ENCODE data around the gene PARP15. TPM values are rescaled to one million over a fixed set of nuclear protein-coding genes. Genes with fewer than 3 reads are reported as not detected.

The PARP15 gene
- total RNA-seq, 1 donor from 2014 or later = 0.09 TPM

DNA sequence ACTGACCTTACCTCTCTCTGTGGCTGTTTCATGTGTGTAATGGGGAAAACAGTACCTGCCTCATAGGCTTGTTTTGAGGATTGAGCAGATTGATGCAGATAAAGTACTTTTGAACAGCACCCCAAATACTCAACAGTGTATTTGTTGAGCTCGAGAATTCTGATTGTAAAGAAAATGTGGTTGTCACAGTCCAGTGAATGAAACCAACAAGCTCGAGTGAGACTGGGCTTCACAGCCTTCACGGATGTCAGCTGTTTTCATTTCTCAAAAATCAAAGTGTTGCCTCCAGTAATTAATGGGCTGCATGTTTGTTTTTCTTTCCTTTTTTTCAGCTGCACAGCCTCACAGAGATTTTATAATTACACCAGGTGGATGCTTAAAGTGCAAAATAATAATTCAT lies 43.7 kb downstream of the PARP15 start:
- Histone ChIP-seq H3K79me2 (ENCODE audit: insufficient read depth, low read length) (no peaks in the 10 kb centered on the region), H3K36me3 (ENCODE audit: insufficient read depth, low read length) (no peaks in the 10 kb centered on the region), H4K20me1 (ENCODE audit: insufficient read depth, low read length) (no peaks in the 10 kb centered on the region), H3K4me2 (ENCODE audit: low read length) (no peak overlapping the region), H3K27ac (ENCODE audit: low read depth, low read length) (no peak overlapping the region), H3K4me1 (ENCODE audit: insufficient read depth, low read length) (no peaks in the 10 kb centered on the region), H3K4me3 (ENCODE audit: insufficient read depth, low read depth, low read length) (no peak overlapping the region), H3K9ac (ENCODE audit: low read length) (no peak overlapping the region), H3K9me3 (ENCODE audit: insufficient read depth, low read depth, low read length) (peaks cover 3% of the 10 kb centered on the region), H3K27me3 (ENCODE audit: insufficient read depth, low read length) (peaks cover 25% of the 10 kb centered on the region), H2AFZ (ENCODE audit: low read depth, low read length) (no peak overlapping the region)
- DNase-seq (ENCODE audit: low read depth) = no peak
- FAIRE-seq = no peak
- H3K9me3 Mint-ChIP-seq (ENCODE audit: unreplicated experiment) = peaks cover 8% of the 10 kb centered on the region
- H3K27me3 Mint-ChIP-seq (ENCODE audit: low read depth, unreplicated experiment) = peaks cover 30% of the 10 kb centered on the region
- H3K4me1 Mint-ChIP-seq (ENCODE audit: low read depth, unreplicated experiment) = no peaks in the 10 kb centered on the region
- H3K4me3 Mint-ChIP-seq (ENCODE audit: unreplicated experiment) = no peak overlapping the region
- TF ChIP-seq, protein P1, sequence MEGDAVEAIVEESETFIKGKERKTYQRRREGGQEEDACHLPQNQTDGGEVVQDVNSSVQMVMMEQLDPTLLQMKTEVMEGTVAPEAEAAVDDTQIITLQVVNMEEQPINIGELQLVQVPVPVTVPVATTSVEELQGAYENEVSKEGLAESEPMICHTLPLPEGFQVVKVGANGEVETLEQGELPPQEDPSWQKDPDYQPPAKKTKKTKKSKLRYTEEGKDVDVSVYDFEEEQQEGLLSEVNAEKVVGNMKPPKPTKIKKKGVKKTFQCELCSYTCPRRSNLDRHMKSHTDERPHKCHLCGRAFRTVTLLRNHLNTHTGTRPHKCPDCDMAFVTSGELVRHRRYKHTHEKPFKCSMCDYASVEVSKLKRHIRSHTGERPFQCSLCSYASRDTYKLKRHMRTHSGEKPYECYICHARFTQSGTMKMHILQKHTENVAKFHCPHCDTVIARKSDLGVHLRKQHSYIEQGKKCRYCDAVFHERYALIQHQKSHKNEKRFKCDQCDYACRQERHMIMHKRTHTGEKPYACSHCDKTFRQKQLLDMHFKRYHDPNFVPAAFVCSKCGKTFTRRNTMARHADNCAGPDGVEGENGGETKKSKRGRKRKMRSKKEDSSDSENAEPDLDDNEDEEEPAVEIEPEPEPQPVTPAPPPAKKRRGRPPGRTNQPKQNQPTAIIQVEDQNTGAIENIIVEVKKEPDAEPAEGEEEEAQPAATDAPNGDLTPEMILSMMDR (IDR thresholded peaks at IDR 0.05; ENCODE audit: insufficient read depth, low read depth, low read length) = no peak
- no peak for TF ChIP-seq EZH2 (IDR thresholded peaks at IDR 0.05; ENCODE audit: insufficient read depth, low read length)
- H3K36me3 Mint-ChIP-seq (ENCODE audit: low read depth, unreplicated experiment) = peaks cover 5% of the 10 kb centered on the region
- H3K27ac Mint-ChIP-seq (ENCODE audit: unreplicated experiment) = no peak overlapping the region

- H3K36me3 ChIP-seq (ENCODE audit: insufficient read depth, low read length) = no peaks in the 10 kb centered on the region
- H3K4me2 ChIP-seq (ENCODE audit: low read length) = no peak overlapping the region
- H3K27ac ChIP-seq (ENCODE audit: low read depth, low read length) = no peak overlapping the region
- H3K9me3 ChIP-seq (ENCODE audit: insufficient read depth, low read depth, low read length) = peaks cover 3% of the 10 kb centered on the region
- H2AFZ ChIP-seq (ENCODE audit: low read depth, low read length) = no peak overlapping the region
- H3K4me3 Mint-ChIP-seq (ENCODE audit: unreplicated experiment) = no peak overlapping the region
- TF ChIP-seq EZH2 (IDR thresholded peaks at IDR 0.05; ENCODE audit: insufficient read depth, low read length) = no peak
- TF ChIP-seq, protein P1 (IDR thresholded peaks at IDR 0.05; ENCODE audit: insufficient read depth, low read depth, low read length) = no peak
- no peaks in the 10 kb centered on the region for H3K4me1 ChIP-seq (ENCODE audit: insufficient read depth, low read length)
- H3K27me3 ChIP-seq (ENCODE audit: insufficient read depth, low read length) = peaks cover 21% of the 10 kb centered on the region
- peaks cover 28% of the 10 kb centered on the region for H3K27me3 Mint-ChIP-seq (ENCODE audit: low read depth, unreplicated experiment)
- no peaks in the 10 kb centered on the region for H3K4me1 Mint-ChIP-seq (ENCODE audit: low read depth, unreplicated experiment)
- FAIRE-seq (no peak), DNase-seq (ENCODE audit: low read depth) (no peak)
- H3K9ac ChIP-seq (ENCODE audit: low read length) = no peak overlapping the region
- peaks cover 8% of the 10 kb centered on the region for H3K9me3 Mint-ChIP-seq (ENCODE audit: unreplicated experiment)
- no peak overlapping the region for H3K27ac Mint-ChIP-seq (ENCODE audit: unreplicated experiment)
- no peaks in the 10 kb centered on the region for H4K20me1 ChIP-seq (ENCODE audit: insufficient read depth, low read length)
- no peaks in the 10 kb centered on the region for H3K79me2 ChIP-seq (ENCODE audit: insufficient read depth, low read length)
- H3K4me3 ChIP-seq (ENCODE audit: insufficient read depth, low read depth, low read length) = no peak overlapping the region
- peaks cover 5% of the 10 kb centered on the region for H3K36me3 Mint-ChIP-seq (ENCODE audit: low read depth, unreplicated experiment)
Measured at GRCh38 chr3:122623031-122623829, 45.8 kb downstream of the PARP15 start.

All from astrocyte (in vitro differentiated cells and primary cell).